DMS 273 treated with DMSO at 0.1 percent for 48 hours (cell line): ENCODE results near the gene MFSD1.
"Not testable (repeated sequence)": the region's sequence is repeated elsewhere in the genome, so short reads cannot be mapped to it uniquely, and the experiment has no call there.

Source experiments
- DNase-seq: peaks from one replicate; lab custom pipeline; 2025; lab: John Stamatoyannopoulos, UW

MFSD1 gene

GRCh38 chr3:158775426-158776410 is 26.1 kb upstream of the MFSD1 start:
- DNase-seq = no peak

- no peak for DNase-seq
Observed at GRCh38 chr3:158776531-158776930, 25.3 kb upstream of the MFSD1 start.

GRCh38 chr3:158777161-158777873 is 24.5 kb upstream of the MFSD1 start:
- DNase-seq = no peak

GRCh38 chr3:158780766-158781165 is 21.1 kb upstream of the MFSD1 start:
- no peak for DNase-seq

- no peak for DNase-seq
Observed at GRCh38 chr3:158781191-158781590, 20.7 kb upstream of the MFSD1 start.

- no peak for DNase-seq
Observed at GRCh38 chr3:158781849-158782248, 20.0 kb upstream of the MFSD1 start.

- DNase-seq = no peak
Observed at GRCh38 chr3:158782283-158782989, 19.4 kb upstream of the MFSD1 start.

GRCh38 chr3:158783051-158783450 is 18.8 kb upstream of the MFSD1 start:
- DNase-seq = no peak

GRCh38 chr3:158785972-158786371 is 15.9 kb upstream of the MFSD1 start:
- DNase-seq = no peak

GRCh38 chr3:158788446-158788845 is 13.4 kb upstream of the MFSD1 start:
- no peak for DNase-seq

GRCh38 chr3:158789592-158789991 is 12.3 kb upstream of the MFSD1 start:
- DNase-seq = peak; percentile 28

- peak; percentile 66 for DNase-seq
Observed at GRCh38 chr3:158790901-158791589, 10.8 kb upstream of the MFSD1 start.

GRCh38 chr3:158791590-158791920 is 10.3 kb upstream of the MFSD1 start:
- DNase-seq = not testable (repeated sequence)

GRCh38 chr3:158792709-158793108 is 9.1 kb upstream of the MFSD1 start:
- DNase-seq = no peak

- no peak for DNase-seq
Observed at GRCh38 chr3:158794206-158794605, 7.6 kb upstream of the MFSD1 start.

- peak; percentile 31 for DNase-seq
Observed at GRCh38 chr3:158794936-158795518, 6.8 kb upstream of the MFSD1 start.

GRCh38 chr3:158801201-158801600 is 653 bp upstream of the MFSD1 start:
- DNase-seq = no peak

GRCh38 chr3:158802409-158803268 is 785 bp downstream of the MFSD1 start:
- no peak for DNase-seq

- DNase-seq = no peak
Observed at GRCh38 chr3:158804441-158804840, 2.6 kb downstream of the MFSD1 start.

- DNase-seq = no peak
Observed at GRCh38 chr3:158808697-158809096, 6.8 kb downstream of the MFSD1 start.

GRCh38 chr3:158809642-158810041 is 7.8 kb downstream of the MFSD1 start:
- no peak for DNase-seq
